Daoy (cell line): Measurements from ENCODE around the gene KCNA1. TPM values are rescaled to one million over a fixed set of nuclear protein-coding genes. Genes with fewer than 3 reads are reported as not detected.

Experiments used
- DNase-seq: peaks from one replicate; pipeline ENCODE4 v3.0.0-alpha.2; 2015; ENCODE audit warnings: low read depth
- total RNA-seq: library from RNA; depleted of rRNA; stranded (reverse); fragments of >200 nt; shearing (Covaris generic); gene quantifications from 2 replicates; pipeline ENCODE4 v1.2.3, GENCODE V29; 2014; rRNA removed

Gene KCNA1
- total RNA-seq, 1 experiment from 2014 or later = 0.17 TPM

DNA sequence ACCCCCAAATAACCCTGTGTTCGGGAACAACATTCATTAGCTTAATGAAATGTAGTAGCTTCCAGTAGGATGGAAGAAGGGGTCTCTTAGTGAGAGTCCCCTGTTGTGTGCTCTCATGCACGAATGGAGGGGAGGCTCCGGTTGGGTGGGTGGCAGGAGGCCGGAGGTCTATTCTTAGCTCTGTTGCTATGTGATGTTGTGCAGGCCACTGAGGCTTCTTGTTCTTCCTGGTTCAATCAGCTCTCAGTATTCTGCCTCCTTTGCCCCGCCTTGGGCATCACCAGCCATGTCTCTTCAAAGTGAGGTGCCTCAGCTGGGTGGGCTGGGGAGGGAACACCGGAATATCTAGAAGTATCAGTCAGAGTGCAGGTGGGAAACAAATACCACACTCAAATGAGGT, 50.8 kb downstream of the KCNA1 start:
- no peak for DNase-seq

GRCh38 chr12:4961311-4961710, 51.6 kb downstream of the KCNA1 start:
- DNase-seq = no peak

GRCh38 chr12:4962539-4963486, 53.1 kb downstream of the KCNA1 start:
- peak; percentile 88 for DNase-seq

Other genes with a start within 250 kb of the KCNA1 start
- 3.0 and 6.8 TPM in 2 replicates for gene GALNT8, start 189.5 kb upstream of the KCNA1 start, total RNA-seq
- gene KCNA5, start 134.0 kb downstream of the KCNA1 start, total RNA-seq = not detected in 2 replicates